AG08396 (cell line): ENCODE results near the gene SAA4.
"Not testable (repeated sequence)": the region's sequence is repeated elsewhere in the genome, so short reads cannot be mapped to it uniquely, and the experiment has no call there.

ENCODE experiments used
- DNase-seq: peaks from one replicate; pipeline ENCODE4 v3.0.0; 2012; ENCODE audit warnings: low spot score, mixed read lengths

Gene SAA4

GRCh38 chr11:18246379-18247190, 10.0 kb upstream of the SAA4 start:
- DNase-seq = not testable (repeated sequence)

- no peak for DNase-seq
These were observed 8.8 kb upstream of the SAA4 start for GRCh38 chr11:18245396-18245795.

GRCh38 chr11:18243783-18244362, 7.3 kb upstream of the SAA4 start:
- peak; percentile 64 for DNase-seq

GRCh38 chr11:18239655-18240054, 3.1 kb upstream of the SAA4 start:
- DNase-seq = no peak

- no peak for DNase-seq
These were observed 938 bp downstream of the SAA4 start for GRCh38 chr11:18235394-18236334.

GRCh38 chr11:18233912-18234311, 2.7 kb downstream of the SAA4 start:
- no peak for DNase-seq

- DNase-seq = no peak
These were observed 5.7 kb downstream of the SAA4 start for GRCh38 chr11:18230859-18231258.

GRCh38 chr11:18229501-18229900, 7.1 kb downstream of the SAA4 start:
- no peak for DNase-seq

- no peak for DNase-seq
These were observed 10.7 kb downstream of the SAA4 start for GRCh38 chr11:18225913-18226312.

GRCh38 chr11:18223591-18224387, 12.8 kb downstream of the SAA4 start:
- no peak for DNase-seq

- DNase-seq = no peak
These were observed 13.7 kb downstream of the SAA4 start for GRCh38 chr11:18222814-18223421.

GRCh38 chr11:18221274-18221876, 15.2 kb downstream of the SAA4 start:
- no peak for DNase-seq

- DNase-seq = no peak
These were observed 27.5 kb downstream of the SAA4 start for GRCh38 chr11:18209058-18209457.

GRCh38 chr11:18204771-18205170, 31.8 kb downstream of the SAA4 start:
- no peak for DNase-seq

- DNase-seq = no peak
These were observed 32.4 kb downstream of the SAA4 start for GRCh38 chr11:18204220-18204619.

GRCh38 chr11:18203723-18204122, 32.9 kb downstream of the SAA4 start:
- peak; percentile 48 for DNase-seq

- not testable (repeated sequence) for DNase-seq
These were observed 38.9 kb downstream of the SAA4 start for GRCh38 chr11:18197738-18198137.

GRCh38 chr11:18196532-18196931, 40.1 kb downstream of the SAA4 start:
- no peak for DNase-seq

GRCh38 chr11:18193010-18193409, 43.6 kb downstream of the SAA4 start:
- DNase-seq = no peak

GRCh38 chr11:18191376-18191775, 45.2 kb downstream of the SAA4 start:
- no peak for DNase-seq
